Activated CD4-positive, alpha-beta T cell treated with anti-CD3 and anti-CD28 coated beads, Interleukin-2, amount 50 U/mL, for 48 hours (primary cell): ENCODE results near the gene TFB1M.
"Not testable (repeated sequence)": the region's sequence is repeated elsewhere in the genome, so short reads cannot be mapped to it uniquely, and the experiment has no call there.

Experiments used
- DNase-seq, 2 experiments: peaks; one replicate each; pipeline ENCODE4 v3.0.0-alpha.2; 2020

TFB1M gene

GRCh38 chr6:155297669-155298068 is 16.6 kb downstream of the TFB1M start:
- no peak for DNase-seq

- no peak for DNase-seq
Measured at GRCh38 chr6:155292711-155293110, 21.6 kb downstream of the TFB1M start.

GRCh38 chr6:155291291-155291690 is 23.0 kb downstream of the TFB1M start:
- DNase-seq: no peak

GRCh38 chr6:155290491-155290890 is 23.8 kb downstream of the TFB1M start:
- DNase-seq: no peak

- no peak for DNase-seq
Measured at GRCh38 chr6:155287762-155288161, 26.5 kb downstream of the TFB1M start.

- DNase-seq: no peak
Measured at GRCh38 chr6:155284775-155285174, 29.5 kb downstream of the TFB1M start.

GRCh38 chr6:155278319-155279049 is 35.8 kb downstream of the TFB1M start:
- no peak for DNase-seq

GRCh38 chr6:155276638-155277037 is 37.6 kb downstream of the TFB1M start:
- DNase-seq: no peak

GRCh38 chr6:155275808-155276480 is 38.3 kb downstream of the TFB1M start:
- DNase-seq: no peak

GRCh38 chr6:155274533-155274932 is 39.8 kb downstream of the TFB1M start:
- no peak for DNase-seq

- DNase-seq: no peak
Measured at GRCh38 chr6:155274106-155274505, 40.2 kb downstream of the TFB1M start.

- no peak for DNase-seq
Measured at GRCh38 chr6:155273431-155273830, 40.9 kb downstream of the TFB1M start.

GRCh38 chr6:155272353-155273232 is 41.7 kb downstream of the TFB1M start:
- DNase-seq: no peak

GRCh38 chr6:155271145-155271544 is 43.1 kb downstream of the TFB1M start:
- DNase-seq: no peak

GRCh38 chr6:155270561-155271091 is 43.7 kb downstream of the TFB1M start:
- DNase-seq: no peak

GRCh38 chr6:155269765-155270164 is 44.5 kb downstream of the TFB1M start:
- no peak for DNase-seq

GRCh38 chr6:155268088-155268867 is 46.0 kb downstream of the TFB1M start:
- not testable (repeated sequence) for DNase-seq

- no peak for DNase-seq
Measured at GRCh38 chr6:155267411-155267810, 46.9 kb downstream of the TFB1M start.

GRCh38 chr6:155265843-155266535 is 48.3 kb downstream of the TFB1M start:
- no peak for DNase-seq

GRCh38 chr6:155264693-155265320 is 49.5 kb downstream of the TFB1M start:
- no peak for DNase-seq

GRCh38 chr6:155263373-155264063 is 50.8 kb downstream of the TFB1M start, which contains the start of gene CLDN20:
Gene CLDN20 (plus strand): TSS chr6:155264013. CDS start chr6:155275720, 11,707 bp downstream.
- DNase-seq: no peak
